ENCODE results near the gene RNF130. TPM values are rescaled to one million over a fixed set of nuclear protein-coding genes. Genes with fewer than 3 reads are reported as not detected.

RNF130 gene
- total RNA-seq, 1 donor from 2014 or later = 70.8 TPM

DNA sequence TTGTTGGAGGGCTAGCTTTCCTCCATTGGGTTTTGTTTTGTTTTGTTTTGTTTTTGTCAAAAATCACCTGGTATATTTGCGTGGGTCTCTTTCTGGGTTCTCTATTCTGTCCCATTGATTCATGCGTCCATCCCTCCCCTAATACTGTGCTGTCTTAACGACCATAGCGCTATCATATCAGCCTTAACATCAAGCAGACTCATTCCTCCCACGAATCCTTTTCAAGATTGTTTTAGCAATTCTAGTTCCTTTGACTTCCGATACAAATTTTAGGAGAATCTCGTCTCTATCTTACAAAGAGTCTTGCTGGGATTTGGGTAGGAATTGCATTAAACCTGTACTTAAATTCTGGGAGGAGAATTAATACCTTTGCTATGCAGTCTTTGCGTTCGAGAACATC lies 31.1 kb upstream of the RNF130 start:
- H3K4me1 Mint-ChIP-seq (ENCODE audit: unreplicated experiment) = no peaks in the 10 kb centered on the region

DNA sequence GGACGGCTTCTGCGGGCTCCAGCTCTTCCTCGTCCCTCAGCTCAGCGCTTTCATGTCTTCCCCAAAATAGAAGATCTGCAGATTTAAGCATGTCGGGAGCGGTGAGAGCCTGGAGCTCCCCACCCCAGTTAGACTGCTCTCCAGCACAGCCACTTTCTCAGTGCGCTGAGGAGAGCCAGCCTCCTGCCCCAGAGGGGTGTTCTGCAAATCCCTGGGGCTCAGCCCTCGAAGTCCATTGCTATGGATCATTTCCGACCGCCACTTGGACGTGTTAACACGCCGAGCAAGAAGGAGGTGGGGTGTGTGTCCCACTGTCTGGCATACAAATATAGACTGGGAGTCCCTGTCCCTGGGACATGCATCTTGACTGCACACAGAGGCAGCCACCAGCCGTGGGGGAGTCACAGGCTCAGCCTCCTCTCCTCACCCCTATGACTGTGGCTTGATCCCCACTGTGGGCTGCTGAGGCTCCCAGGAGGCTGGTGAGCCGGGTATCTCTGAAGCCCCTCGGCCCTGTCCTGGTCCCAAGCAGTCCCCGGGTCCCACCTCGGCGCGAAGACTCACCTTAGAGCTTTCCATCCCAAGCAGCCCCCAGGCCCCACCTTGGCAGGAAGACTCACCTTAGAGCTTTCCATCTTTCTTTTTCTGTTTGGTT lies 30.0 kb upstream of the RNF130 start:
- DNase-seq (ENCODE audit: extremely low spot score, unreplicated experiment) = no peak
- TF ChIP-seq, protein P1, sequence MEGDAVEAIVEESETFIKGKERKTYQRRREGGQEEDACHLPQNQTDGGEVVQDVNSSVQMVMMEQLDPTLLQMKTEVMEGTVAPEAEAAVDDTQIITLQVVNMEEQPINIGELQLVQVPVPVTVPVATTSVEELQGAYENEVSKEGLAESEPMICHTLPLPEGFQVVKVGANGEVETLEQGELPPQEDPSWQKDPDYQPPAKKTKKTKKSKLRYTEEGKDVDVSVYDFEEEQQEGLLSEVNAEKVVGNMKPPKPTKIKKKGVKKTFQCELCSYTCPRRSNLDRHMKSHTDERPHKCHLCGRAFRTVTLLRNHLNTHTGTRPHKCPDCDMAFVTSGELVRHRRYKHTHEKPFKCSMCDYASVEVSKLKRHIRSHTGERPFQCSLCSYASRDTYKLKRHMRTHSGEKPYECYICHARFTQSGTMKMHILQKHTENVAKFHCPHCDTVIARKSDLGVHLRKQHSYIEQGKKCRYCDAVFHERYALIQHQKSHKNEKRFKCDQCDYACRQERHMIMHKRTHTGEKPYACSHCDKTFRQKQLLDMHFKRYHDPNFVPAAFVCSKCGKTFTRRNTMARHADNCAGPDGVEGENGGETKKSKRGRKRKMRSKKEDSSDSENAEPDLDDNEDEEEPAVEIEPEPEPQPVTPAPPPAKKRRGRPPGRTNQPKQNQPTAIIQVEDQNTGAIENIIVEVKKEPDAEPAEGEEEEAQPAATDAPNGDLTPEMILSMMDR (IDR thresholded peaks at IDR 0.05) = no peak
- Mint-ChIP-seq H3K4me3 (ENCODE audit: unreplicated experiment) (no peak overlapping the region), H3K4me1 (ENCODE audit: unreplicated experiment) (no peaks in the 10 kb centered on the region), H3K27me3 (ENCODE audit: unreplicated experiment) (peaks cover 6% of the 10 kb centered on the region), H3K9me3 (ENCODE audit: unreplicated experiment) (peaks cover 5% of the 10 kb centered on the region), H3K36me3 (ENCODE audit: unreplicated experiment) (no peaks in the 10 kb centered on the region), H3K27ac (ENCODE audit: unreplicated experiment) (no peak overlapping the region)

More for the DNA sequence above, 31.1 kb upstream of the RNF130 start:
- DNase-seq (ENCODE audit: extremely low spot score, unreplicated experiment) = no peak
- H3K27me3 Mint-ChIP-seq (ENCODE audit: unreplicated experiment) = peaks cover 6% of the 10 kb centered on the region
- H3K27ac Mint-ChIP-seq (ENCODE audit: unreplicated experiment) = no peak overlapping the region
- H3K36me3 Mint-ChIP-seq (ENCODE audit: unreplicated experiment) = no peaks in the 10 kb centered on the region
- H3K4me3 Mint-ChIP-seq (ENCODE audit: unreplicated experiment) = no peak overlapping the region
- H3K9me3 Mint-ChIP-seq (ENCODE audit: unreplicated experiment) = peaks cover 10% of the 10 kb centered on the region
- TF ChIP-seq, protein P1 (IDR thresholded peaks at IDR 0.05) = no peak

DNA sequence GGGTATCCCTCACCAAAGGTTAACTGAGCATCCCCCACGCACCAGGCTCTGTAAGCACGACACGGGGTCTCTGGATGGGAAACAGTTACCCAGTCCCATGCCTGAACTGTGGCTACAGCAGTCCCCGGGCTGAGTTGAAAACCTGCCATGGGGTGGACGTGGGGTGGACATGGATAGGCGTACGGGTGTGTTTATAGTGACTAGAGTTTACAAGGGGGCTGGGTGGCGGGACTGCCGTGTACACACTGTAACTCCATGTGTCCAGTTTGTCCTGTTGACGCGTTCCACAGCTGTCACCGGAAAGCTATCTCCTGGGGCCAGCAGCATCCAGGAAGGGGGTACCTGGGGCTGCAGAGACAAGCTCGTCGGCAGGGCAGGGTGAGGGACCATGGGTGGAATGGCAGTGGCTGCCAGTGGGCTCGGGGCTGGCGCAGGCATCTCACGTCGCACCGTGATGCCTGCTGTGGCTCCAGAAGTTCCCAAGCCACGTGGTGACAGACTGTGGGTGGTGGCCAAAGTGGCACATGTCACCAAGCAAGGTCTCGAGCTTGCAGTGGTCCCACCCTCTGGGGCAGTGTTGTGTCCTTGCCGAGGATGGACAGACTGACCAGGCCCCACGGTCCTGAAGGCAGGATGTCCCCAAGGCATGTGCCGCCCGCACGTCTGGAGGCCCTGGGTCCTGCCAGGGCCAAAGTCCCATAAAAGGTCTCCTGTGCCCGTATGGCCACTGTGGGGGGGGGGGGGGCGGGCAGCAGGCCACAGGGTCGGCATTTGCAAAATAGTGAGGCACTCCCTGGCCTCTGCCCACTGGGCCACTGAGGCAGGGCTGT lies 29.3 kb upstream of the RNF130 start:
- H3K27ac Mint-ChIP-seq (ENCODE audit: unreplicated experiment) = no peak overlapping the region
- no peak for DNase-seq (ENCODE audit: extremely low spot score, unreplicated experiment)
- no peaks in the 10 kb centered on the region for H3K4me1 Mint-ChIP-seq (ENCODE audit: unreplicated experiment)
- peaks cover 6% of the 10 kb centered on the region for H3K27me3 Mint-ChIP-seq (ENCODE audit: unreplicated experiment)
- TF ChIP-seq, protein P1 (IDR thresholded peaks at IDR 0.05) = no peak
- H3K36me3 Mint-ChIP-seq (ENCODE audit: unreplicated experiment) = no peaks in the 10 kb centered on the region
- H3K9me3 Mint-ChIP-seq (ENCODE audit: unreplicated experiment) = no peaks in the 10 kb centered on the region
- no peak overlapping the region for H3K4me3 Mint-ChIP-seq (ENCODE audit: unreplicated experiment)

DNA sequence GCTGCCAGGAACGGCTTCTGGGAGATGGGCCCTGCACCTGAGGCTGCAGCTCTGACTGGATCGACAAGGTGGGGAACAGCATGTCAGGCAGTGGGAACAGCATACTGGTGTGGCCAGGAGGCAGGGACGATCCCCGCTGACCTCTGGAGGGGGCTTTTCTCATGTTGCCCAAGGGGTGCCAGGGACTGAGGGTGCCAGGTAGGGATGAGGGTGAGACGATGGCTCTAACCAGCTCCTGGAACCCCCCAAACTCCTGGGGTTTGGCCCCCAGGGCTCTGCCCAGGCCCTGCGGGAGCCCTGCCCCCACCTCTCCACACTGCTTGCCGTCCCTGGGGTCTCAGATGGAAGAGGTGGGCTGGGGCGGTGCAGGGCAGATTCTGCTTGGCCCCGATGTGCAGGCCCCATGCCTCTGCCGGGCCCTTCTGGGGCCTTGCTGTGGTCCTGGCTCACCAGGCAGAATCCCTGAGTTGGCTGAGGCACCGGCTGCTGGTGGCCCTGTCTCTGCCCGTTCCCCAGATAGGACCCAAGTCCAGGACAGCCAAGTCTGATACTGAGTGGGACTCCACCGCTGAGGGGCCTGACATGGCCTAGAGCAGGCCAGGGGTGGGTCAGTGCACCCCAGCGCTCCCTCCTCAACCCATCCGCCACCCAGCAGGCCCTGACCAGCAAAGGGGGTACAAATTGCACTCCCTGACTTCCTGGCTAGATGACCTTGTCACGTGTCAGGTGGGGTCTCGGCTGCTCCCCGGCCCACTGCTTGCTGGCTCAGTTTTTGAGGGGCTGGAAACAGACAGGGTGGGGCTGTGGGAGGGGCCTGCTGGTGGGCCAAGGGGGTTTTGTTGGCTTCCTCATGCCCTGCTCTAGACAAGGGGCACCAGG lies 28.4 kb upstream of the RNF130 start:
- no peaks in the 10 kb centered on the region for H3K4me1 Mint-ChIP-seq (ENCODE audit: unreplicated experiment)
- H3K36me3 Mint-ChIP-seq (ENCODE audit: unreplicated experiment) = no peaks in the 10 kb centered on the region
- no peaks in the 10 kb centered on the region for H3K9me3 Mint-ChIP-seq (ENCODE audit: unreplicated experiment)
- H3K4me3 Mint-ChIP-seq (ENCODE audit: unreplicated experiment) = no peak overlapping the region
- no peak overlapping the region for H3K27ac Mint-ChIP-seq (ENCODE audit: unreplicated experiment)
- TF ChIP-seq, protein P1 (IDR thresholded peaks at IDR 0.05) = no peak
- no peak for DNase-seq (ENCODE audit: extremely low spot score, unreplicated experiment)
- peaks cover 13% of the 10 kb centered on the region for H3K27me3 Mint-ChIP-seq (ENCODE audit: unreplicated experiment)

Data from osteocyte (in vitro differentiated cells).